Measurements from ENCODE around the gene GAB2.

The GAB2 gene

GRCh38 chr11:78217650-78218541 lies 199.7 kb downstream of the GAB2 start:
- no peak for DNase-seq

- no peak for DNase-seq
Measured at GRCh38 chr11:78216571-78217287, 200.9 kb downstream of the GAB2 start.

- DNase-seq = no peak
Measured at GRCh38 chr11:78216021-78216420, 201.6 kb downstream of the GAB2 start.

- DNase-seq = no peak
Measured at GRCh38 chr11:78214331-78215194, 203.1 kb downstream of the GAB2 start.

GRCh38 chr11:78213526-78214330 lies 203.9 kb downstream of the GAB2 start:
- DNase-seq = no peak

GRCh38 chr11:78212586-78213371 lies 204.8 kb downstream of the GAB2 start:
- DNase-seq = no peak

GRCh38 chr11:78211565-78211964 lies 206.1 kb downstream of the GAB2 start:
- no peak for DNase-seq

GRCh38 chr11:78210000-78210608 lies 207.5 kb downstream of the GAB2 start:
- no peak for DNase-seq

GRCh38 chr11:78209478-78209877 lies 208.1 kb downstream of the GAB2 start:
- DNase-seq = no peak

- no peak for DNase-seq
Measured at GRCh38 chr11:78208257-78209165, 209.1 kb downstream of the GAB2 start.

- DNase-seq = no peak
Measured at GRCh38 chr11:78207532-78208256, 209.9 kb downstream of the GAB2 start.

GRCh38 chr11:78205691-78206090 lies 211.9 kb downstream of the GAB2 start:
- no peak for DNase-seq

- no peak for DNase-seq
Measured at GRCh38 chr11:78205256-78205655, 212.4 kb downstream of the GAB2 start.

- DNase-seq = no peak
Measured at GRCh38 chr11:78203184-78203583, 214.4 kb downstream of the GAB2 start.

- no peak for DNase-seq
Measured at GRCh38 chr11:78202733-78203167, 214.9 kb downstream of the GAB2 start.

GRCh38 chr11:78201096-78201818 lies 216.4 kb downstream of the GAB2 start:
- no peak for DNase-seq

GRCh38 chr11:78200553-78200952 lies 217.1 kb downstream of the GAB2 start:
- DNase-seq = no peak

GRCh38 chr11:78200061-78200460 lies 217.6 kb downstream of the GAB2 start:
- DNase-seq = no peak

Data from RPMI8226 (cell line).